ENCODE results near the gene KLHL11. TPM values are rescaled to one million over a fixed set of nuclear protein-coding genes. Genes with fewer than 3 reads are reported as not detected.
A peak's percentile ranks its signal among the peaks of the same experiment; 100 is the strongest.

KLHL11 gene
- total and polyA plus RNA-seq, 2 of the 8 experiments (the other 6 are each of a cell fraction or from before 2014, with no cell fraction given) = 4.2 to 13.7 TPM

GRCh38 chr17:41863074-41863848 is 2.0 kb downstream of the KLHL11 start:
- 82% methylated on average over 17 of the region's 18 CpGs; no CpG with 5 or more reads in 1 of the 2 experiments for WGBS, 2 experiments (ENCODE audit: extremely low coverage in 1 of 2, insufficient coverage in 1 of 2, insufficient read length in 1 of 2, insufficient replicate concordance in 2 of 2, low coverage in 1 of 2, low lambda C conversion rate in 2 of 2, missing lambda C conversion rate in 1 of 2)
- Histone ChIP-seq H2BK120ac (replicated peaks; ENCODE audit: low read depth, low read length) (no peak overlapping the region), H3K79me2 (ENCODE audit: control insufficient read depth in 1 of 2, insufficient read depth in 2 of 2, low read length in 2 of 2) (peaks cover 10 to 58% of the 10 kb centered on the region in 2 experiments), H4K5ac (ENCODE audit: insufficient read length, low read depth, low read length) (no peak overlapping the region), H3K4ac (replicated peaks; ENCODE audit: insufficient read length, low read depth, low read length) (no peak overlapping the region), H4K91ac (replicated peaks; ENCODE audit: insufficient read length, low read length) (no peak overlapping the region), H4K20me1 (replicated peaks in 1 of 2; ENCODE audit: control insufficient read depth in 1 of 2, insufficient read depth in 2 of 2, low read length in 2 of 2) (peaks cover 2 to 27% of the 10 kb centered on the region in 2 experiments), H2BK20ac (ENCODE audit: low read length) (no peak overlapping the region), H3K23ac (ENCODE audit: insufficient read length) (no peak overlapping the region), H2BK5ac (ENCODE audit: low read depth, low read length) (no peak overlapping the region), H3K9me3 (ENCODE audit: insufficient read depth in 2 of 2, low read depth in 1 of 2, low read length in 1 of 2) (no peaks in the 10 kb centered on the region), H3K9ac (replicated peaks in 1 of 4; ENCODE audit: extremely low read depth in 1 of 4, low read depth in 3 of 4, low read length in 3 of 4) (peak overlapping the region in 1 of 4 experiments; percentile 50; a peak in 2 of 7 replicates), H2BK12ac (ENCODE audit: low read depth, low read length) (no peak overlapping the region), H3K36me3 (ENCODE audit: control insufficient read depth in 2 of 4, insufficient read depth in 4 of 4, low read length in 3 of 4) (peaks cover 0 to 16% (median 12%) of the 10 kb centered on the region in 4 experiments; a peak in 7 of 8 replicates), H3K4me1 (replicated peaks in 1 of 4; ENCODE audit: control insufficient read depth in 3 of 4, insufficient read depth in 4 of 4, low read length in 3 of 4) (peaks cover 9 to 25% (median 13%) of the 10 kb centered on the region in 4 experiments), H2AFZ (ENCODE audit: low read length) (no peak overlapping the region), H3K4me3 (ENCODE audit: extremely low read depth in 1 of 4, insufficient read depth in 2 of 4, low read depth in 3 of 4, low read length in 4 of 4) (peak overlapping the region; percentile 27 to 94 (median 88); a peak in 6 of 8 replicates), H3K18ac (ENCODE audit: extremely low read depth, low read length) (no peak overlapping the region), H2BK15ac (ENCODE audit: low read length) (no peak overlapping the region), H3K27ac (ENCODE audit: low read depth, low read length) (no peak overlapping the region), H2AK5ac (ENCODE audit: low read depth, low read length) (no peak overlapping the region), H3K79me1 (ENCODE audit: low read depth, low read length) (peaks cover 3% of the 10 kb centered on the region), H3K23me2 (ENCODE audit: low read depth, low read length) (peaks cover 9% of the 10 kb centered on the region), H3K4me2 (ENCODE audit: insufficient read depth in 1 of 2, low read depth in 2 of 2, low read length in 2 of 2) (peak overlapping the region; percentile 80 to 93), H4K8ac (ENCODE audit: extremely low read depth, insufficient read depth, low read length) (no peak overlapping the region), H3K56ac (replicated peaks; ENCODE audit: insufficient read length, low read depth, low read length) (no peak overlapping the region), H3K27me3 (replicated peaks in 1 of 4; ENCODE audit: control insufficient read depth in 3 of 4, extremely low read depth in 1 of 4, insufficient read depth in 3 of 4, low read length in 3 of 4) (no peaks in the 10 kb centered on the region), H3K14ac (ENCODE audit: insufficient read length) (no peak overlapping the region)
- TF ChIP-seq HDAC2 (IDR thresholded peaks at IDR 0.05; ENCODE audit: borderline replicate concordance in 1 of 2, low read depth in 2 of 2, low read length in 2 of 2) = no peak
- DNase-seq (ENCODE audit: low read depth in 1 of 2, low spot score in 2 of 2) (no peak), FAIRE-seq (no peak)
- ChIA-PET CTCF (ENCODE audit: partially characterized antibody) (interaction anchor here (0.6 to 1.5 kb wide), 9 partner anchors 21 to 173 kb away, joined by 3 to 5 read pairs (median 3); partner anchors contain the start of genes JUP and KLHL10), POLR2A (ENCODE audit: partially characterized antibody) (interaction anchor here (0.6 to 4.1 kb wide), 20 partner anchors 13 to 174 kb away, joined by 3 to 26 read pairs (median 5); partner anchors contain the start of genes ACLY, CNP, EIF1 and FKBP10)

All from H1 (cell line).